OCI-LY7 (cell line): ENCODE measurements around the gene RNFT2.

ENCODE experiments used
- EZH2phosphoT487 ChIP-seq: fragments of 200-600 bp; sonication (generic); IDR thresholded peaks from 2 replicates; pipeline ENCODE4 v1.6.1; 2018; ENCODE audit warnings: low read depth, borderline replicate concordance, mild to moderate bottlenecking, mixed run types, antibody characterized with exemption, low read length, moderate library complexity, mixed read lengths
- TF ChIP-seq, protein P1 (sequence below): fragments of 200-600 bp; sonication (generic); conservative IDR thresholded peaks from 2 replicates; pipeline ENCODE4 v1.5.1; 2014; ENCODE audit warnings: mild to moderate bottlenecking, antibody characterized with exemption, low read length, moderate library complexity, mixed read lengths

DNA sequence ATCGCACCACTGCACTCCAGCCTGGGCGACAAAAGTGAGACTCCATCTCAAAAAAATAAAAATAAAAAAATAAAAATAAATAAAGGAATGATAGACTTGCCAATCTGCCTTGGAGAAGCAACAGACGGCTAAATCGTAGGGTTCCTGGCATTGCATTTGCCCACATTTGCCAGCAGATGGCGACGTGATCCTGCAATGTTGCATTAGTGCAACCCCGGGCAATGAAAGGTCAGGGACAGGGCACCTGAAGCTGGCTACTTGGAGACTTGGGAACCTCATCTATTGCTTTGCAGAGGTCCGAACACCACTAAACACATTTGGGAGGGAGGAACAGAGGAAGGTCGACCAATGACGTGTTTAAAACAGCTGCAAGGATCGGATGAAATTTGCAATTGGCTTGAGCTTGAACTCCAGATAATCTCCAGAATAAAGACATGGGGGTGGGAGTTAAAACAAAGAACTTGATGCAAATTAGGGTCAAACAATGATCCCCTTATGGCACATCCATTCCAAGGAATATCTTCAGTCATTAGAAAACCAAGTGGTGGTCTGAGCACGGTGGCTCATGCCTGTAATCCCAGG, 34.8 kb upstream of the RNFT2 start:
- TF ChIP-seq, protein P1, sequence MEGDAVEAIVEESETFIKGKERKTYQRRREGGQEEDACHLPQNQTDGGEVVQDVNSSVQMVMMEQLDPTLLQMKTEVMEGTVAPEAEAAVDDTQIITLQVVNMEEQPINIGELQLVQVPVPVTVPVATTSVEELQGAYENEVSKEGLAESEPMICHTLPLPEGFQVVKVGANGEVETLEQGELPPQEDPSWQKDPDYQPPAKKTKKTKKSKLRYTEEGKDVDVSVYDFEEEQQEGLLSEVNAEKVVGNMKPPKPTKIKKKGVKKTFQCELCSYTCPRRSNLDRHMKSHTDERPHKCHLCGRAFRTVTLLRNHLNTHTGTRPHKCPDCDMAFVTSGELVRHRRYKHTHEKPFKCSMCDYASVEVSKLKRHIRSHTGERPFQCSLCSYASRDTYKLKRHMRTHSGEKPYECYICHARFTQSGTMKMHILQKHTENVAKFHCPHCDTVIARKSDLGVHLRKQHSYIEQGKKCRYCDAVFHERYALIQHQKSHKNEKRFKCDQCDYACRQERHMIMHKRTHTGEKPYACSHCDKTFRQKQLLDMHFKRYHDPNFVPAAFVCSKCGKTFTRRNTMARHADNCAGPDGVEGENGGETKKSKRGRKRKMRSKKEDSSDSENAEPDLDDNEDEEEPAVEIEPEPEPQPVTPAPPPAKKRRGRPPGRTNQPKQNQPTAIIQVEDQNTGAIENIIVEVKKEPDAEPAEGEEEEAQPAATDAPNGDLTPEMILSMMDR, result peak; percentile 94
- no peak for TF ChIP-seq EZH2phosphoT487
